PFSK-1 (cell line): ENCODE measurements around the gene COP1.

ENCODE experiments used
- POLR2AphosphoS5 ChIP-seq: IDR thresholded peaks from 2 replicates; pipeline ENCODE4 v1.6.1; 2012; ENCODE audit warnings: low read depth, mild to moderate bottlenecking, control low read depth, low read length, moderate library complexity
- REST ChIP-seq, 2 experiments: IDR thresholded peaks; 2 replicates each; pipeline versions ENCODE4 v1.6.1 to v1.8.0; 2011 to 2012; ENCODE audit warnings: low read depth in 2 of 2, low read length in 2 of 2, control low read depth in 1 of 2, inconsistent platforms in 1 of 2, mild to moderate bottlenecking in 1 of 2, moderate library complexity in 1 of 2; ENCODE audit not compliant: insufficient read depth in 1 of 2
- TAF1 ChIP-seq: IDR thresholded peaks from 2 replicates; pipeline ENCODE4 v1.6.1; 2012; ENCODE audit warnings: low read length, control low read depth, borderline replicate concordance; ENCODE audit not compliant: insufficient read depth

DNA sequence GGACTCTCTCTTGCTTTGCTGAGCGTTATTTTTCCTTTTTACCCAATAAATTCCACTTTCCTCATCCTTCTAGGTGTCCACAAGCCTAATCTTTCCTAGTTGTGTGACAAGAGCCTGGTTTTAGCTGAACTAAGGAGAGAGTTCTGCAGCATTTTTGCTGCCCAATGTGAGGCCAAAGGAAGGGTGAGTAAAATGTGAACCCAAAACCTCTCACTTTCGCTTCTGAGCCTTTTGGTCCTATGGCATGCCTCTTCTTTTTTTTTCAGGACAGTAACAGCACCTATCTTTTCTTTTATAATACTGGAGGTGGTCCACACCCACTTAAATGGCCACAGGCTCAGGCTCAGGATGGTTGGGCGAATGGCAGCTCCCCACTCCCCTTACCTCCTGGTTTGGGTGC is 111.1 kb downstream of the COP1 start:
- TF ChIP-seq POLR2AphosphoS5: no peak
- TF ChIP-seq REST (IDR thresholded peaks at IDR 0.05; ENCODE audit: insufficient read depth in 1 of 2, low read depth in 2 of 2, low read length in 2 of 2): no peak
- no peak for TF ChIP-seq TAF1
